ENCODE data around the gene FRAT1.

The FRAT1 gene

DNA sequence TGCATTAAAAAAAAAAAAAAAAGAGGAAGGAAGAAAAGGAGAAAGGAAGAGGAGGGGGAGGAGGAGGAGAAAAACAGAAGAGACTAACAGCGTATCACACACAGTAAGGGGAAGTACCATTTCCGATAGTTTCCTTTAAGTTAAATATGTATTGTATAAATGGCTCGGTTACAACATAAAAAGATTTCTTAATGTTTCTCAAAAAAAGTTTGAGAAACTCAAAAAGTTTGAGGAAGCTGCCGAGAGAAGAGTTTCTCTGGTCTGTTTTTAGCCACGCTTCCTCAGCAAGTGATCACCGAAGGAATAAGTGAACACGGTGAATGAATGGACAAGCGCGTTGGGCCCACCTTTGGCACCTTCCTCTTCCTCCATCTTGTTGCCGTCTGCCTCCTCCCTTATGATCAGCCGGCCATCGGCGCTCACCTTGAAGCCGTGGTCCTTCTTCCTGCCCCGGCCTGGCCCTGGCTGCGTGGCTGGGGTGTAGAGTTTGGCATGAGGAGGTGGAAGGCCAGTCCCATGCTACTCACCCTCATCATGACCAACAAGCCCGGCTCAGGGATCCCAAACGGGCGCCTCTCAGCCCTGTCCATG is 46.8 kb downstream of the FRAT1 start:
- no peak for DNase-seq (ENCODE audit: low spot score)

DNA sequence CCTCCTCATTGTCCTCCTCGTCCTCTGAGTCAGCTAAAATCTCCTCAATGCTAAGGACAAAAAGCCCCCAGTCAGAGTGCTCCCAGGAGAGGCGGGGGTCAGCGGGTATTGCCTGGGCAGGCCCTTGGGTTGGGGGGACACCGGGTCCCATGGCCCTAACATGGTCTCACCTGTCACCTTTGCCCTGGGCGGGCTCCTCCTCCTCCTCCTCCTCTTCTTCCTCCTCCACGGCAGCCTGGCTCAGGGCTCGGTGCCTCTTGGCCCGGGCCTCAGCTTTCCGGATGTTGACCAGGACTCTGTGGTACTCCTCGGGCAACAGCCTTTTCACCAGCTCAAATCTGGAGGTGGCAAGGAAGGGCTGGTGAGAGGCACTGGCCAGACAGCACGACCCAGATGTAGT is 47.5 kb downstream of the FRAT1 start:
- DNase-seq (ENCODE audit: low spot score) = no peak

DNA sequence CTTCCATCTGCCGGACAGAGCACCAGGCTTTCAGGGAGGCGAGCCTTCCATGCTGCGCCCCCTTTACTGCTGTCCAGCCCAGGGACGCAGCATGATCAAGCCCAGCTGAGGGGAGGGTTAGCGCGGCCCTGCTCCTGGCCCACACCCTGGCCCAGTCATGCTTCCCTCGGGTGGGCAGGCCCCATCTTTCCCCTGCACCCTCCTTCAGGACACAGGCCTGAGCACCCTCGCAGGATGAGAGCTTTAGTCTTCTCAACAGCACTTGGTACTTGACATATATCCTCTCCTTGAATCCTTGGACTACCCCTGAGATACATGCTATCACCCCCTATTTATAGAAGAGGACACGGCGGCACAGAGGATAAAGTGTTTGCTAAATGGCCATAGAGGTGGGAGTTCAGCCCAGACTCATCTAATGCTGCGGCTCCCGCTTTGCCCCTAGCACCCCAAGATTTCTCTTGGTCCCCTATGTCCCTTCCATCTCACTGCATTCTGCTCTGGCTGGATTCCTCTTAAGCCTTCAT is 48.1 kb downstream of the FRAT1 start:
- DNase-seq (ENCODE audit: low spot score) = no peak
